Right lobe of liver (tissue), 6 donors: ENCODE measurements around the gene RBX1. TPM values are rescaled to one million over a fixed set of nuclear protein-coding genes. Genes with fewer than 3 reads are reported as not detected.

Experiments
- ATAC-seq, 4 donors: fragments of 200-7000 bp; cut with Tn5 transposase; one replicate each; pipeline ENCODE4 v1.9.1; 2020; ENCODE audit warnings: mild to moderate bottlenecking in 4 of 4, moderate library complexity in 4 of 4
- DNase-seq, 3 donors: peaks; one replicate each; pipeline ENCODE4 v3.0.0-alpha.2; 2020
- H3K27ac ChIP-seq, 3 donors: fragments of 200-600 bp; one replicate each; pipeline ENCODE4 v1.8.0; 2022
- H3K27me3 ChIP-seq, 2 donors: fragments of 200-600 bp; one replicate each; pipeline ENCODE4 v1.8.0; 2022
- H3K36me3 ChIP-seq, 4 donors: fragments of 200-600 bp; sonication (generic) in 1 of 4; one replicate each; pipeline versions ENCODE4 v1.5.1 to v1.8.0; 2017 to 2022; ENCODE audit warnings: control low read depth in 1 of 4
- H3K4me1 ChIP-seq, 4 donors: fragments of 200-600 bp; sonication (generic) in 1 of 4; one replicate each; pipeline versions ENCODE4 v1.5.1 to v1.8.0; 2017 to 2022; ENCODE audit warnings: control low read depth in 1 of 4
- H3K4me3 ChIP-seq, 3 donors: fragments of 200-600 bp; one replicate each; pipeline ENCODE4 v1.8.0; 2022
- H3K9me3 ChIP-seq, 4 donors: fragments of 200-600 bp; sonication (generic) in 1 of 4; one replicate each; pipeline versions ENCODE4 v1.5.1 to v1.8.0; 2017 to 2022; ENCODE audit warnings: control low read depth in 1 of 4
- POLR2A ChIP-seq: fragments of 450-650 bp; IDR thresholded peaks from one replicate; pipeline ENCODE4 v1.6.1; 2017; ENCODE audit warnings: antibody characterized with exemption, mild to moderate bottlenecking
- WGBS: methylation state at CpG from one replicate; pipeline ENCODE4 v1.1.6; 2018; ENCODE audit warnings: low coverage, low lambda C conversion rate; ENCODE audit not compliant: insufficient coverage; ENCODE audit errors: missing lambda C conversion rate; 5-methylcytosine and 5-hydroxymethylcytosine counted together
- intact Hi-C, 2 donors: fragments of 100-400 bp; cut with DNase I; formaldehyde crosslinking; loops; one replicate each; pipeline versions ENCODE4 v1.11.2 to v1.14.1; 2022
- total RNA-seq, 6 experiments: library from RNA; depleted of rRNA in 2 of 6; stranded (reverse); fragments of >200 nt in 2 of 6; fragmentation: NEBNext Ultra II Directional in 3 of 6; extraction: Animal tissue kit (Norgen Biotek cat#: 25700) in 3 of 6; gene quantifications; one replicate each; pipeline versions ENCODE4 v1.1.0 to v1.2.4, GENCODE V29; 2016 to 2023
- TF ChIP-seq, protein P1 (sequence below), 4 donors: fragments of 200-600 bp in 3 of 4; fragments of 450-650 bp in 1 of 4; IDR thresholded peaks; one replicate each; pipeline versions ENCODE4 v1.5.1 to v1.8.0; 2016 to 2022; ENCODE audit warnings: antibody characterized with exemption in 4 of 4, mild to moderate bottlenecking in 2 of 4
- donor health status: DM: no; HTN: yes; CAD: no.
- donor health status: DM: no; HTN: no; CAD: no.
- donor health status: DM: no; HTN: no; CAD: no.
- donor health status: DM: no; HTN: yes; CAD: no.
- donor health status: DM: no; HTN: yes; CAD: no.

RBX1 gene
- total RNA-seq, 6 experiments from 2014 or later: 14.2 to 24.3 (median 17.4) TPM

GRCh38 chr22:40973144-40973543, 22.0 kb downstream of the RBX1 start:
- DNase-seq: no peak
- 92% methylated on average over 8 of the region's 13 CpGs for WGBS
- peaks cover 0 to 37% (median 7%) of the 10 kb centered on the region in 4 donors for H3K36me3 ChIP-seq

GRCh38 chr22:40975366-40975765, 24.2 kb downstream of the RBX1 start:
- Histone ChIP-seq H3K9me3 (no peaks in the 10 kb centered on the region), H3K36me3 (peaks cover 0 to 19% (median 7%) of the 10 kb centered on the region in 4 donors), H3K4me3 (no peak overlapping the region), H3K27ac (no peak overlapping the region), H3K4me1 (no peaks in the 10 kb centered on the region), H3K27me3 (no peaks in the 10 kb centered on the region)
- intact Hi-C loops: no loop called here
- TF ChIP-seq POLR2A: no peak
- TF ChIP-seq, protein P1, sequence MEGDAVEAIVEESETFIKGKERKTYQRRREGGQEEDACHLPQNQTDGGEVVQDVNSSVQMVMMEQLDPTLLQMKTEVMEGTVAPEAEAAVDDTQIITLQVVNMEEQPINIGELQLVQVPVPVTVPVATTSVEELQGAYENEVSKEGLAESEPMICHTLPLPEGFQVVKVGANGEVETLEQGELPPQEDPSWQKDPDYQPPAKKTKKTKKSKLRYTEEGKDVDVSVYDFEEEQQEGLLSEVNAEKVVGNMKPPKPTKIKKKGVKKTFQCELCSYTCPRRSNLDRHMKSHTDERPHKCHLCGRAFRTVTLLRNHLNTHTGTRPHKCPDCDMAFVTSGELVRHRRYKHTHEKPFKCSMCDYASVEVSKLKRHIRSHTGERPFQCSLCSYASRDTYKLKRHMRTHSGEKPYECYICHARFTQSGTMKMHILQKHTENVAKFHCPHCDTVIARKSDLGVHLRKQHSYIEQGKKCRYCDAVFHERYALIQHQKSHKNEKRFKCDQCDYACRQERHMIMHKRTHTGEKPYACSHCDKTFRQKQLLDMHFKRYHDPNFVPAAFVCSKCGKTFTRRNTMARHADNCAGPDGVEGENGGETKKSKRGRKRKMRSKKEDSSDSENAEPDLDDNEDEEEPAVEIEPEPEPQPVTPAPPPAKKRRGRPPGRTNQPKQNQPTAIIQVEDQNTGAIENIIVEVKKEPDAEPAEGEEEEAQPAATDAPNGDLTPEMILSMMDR (IDR thresholded peaks at IDR 0.05): no peak
- 57% methylated on average over 1 of the region's 1 CpG for WGBS
- no peak for DNase-seq
- ATAC-seq: no peak

More at GRCh38 chr22:40973144-40973543, 22.0 kb downstream of the RBX1 start:
- no peaks in the 10 kb centered on the region for H3K4me1 ChIP-seq
- TF ChIP-seq POLR2A: no peak
- TF ChIP-seq, protein P1 (IDR thresholded peaks at IDR 0.05): no peak
- H3K9me3 ChIP-seq: no peaks in the 10 kb centered on the region
- no peak overlapping the region for H3K4me3 ChIP-seq
- intact Hi-C loops: no loop called here
- H3K27me3 ChIP-seq: no peaks in the 10 kb centered on the region
- no peak overlapping the region for H3K27ac ChIP-seq
- ATAC-seq: no peak

- Histone ChIP-seq H3K36me3 (peaks cover 0 to 8% (median 3%) of the 10 kb centered on the region in 4 donors), H3K4me1 (no peaks in the 10 kb centered on the region), H3K9me3 (no peaks in the 10 kb centered on the region), H3K4me3 (no peak overlapping the region), H3K27ac (no peak overlapping the region), H3K27me3 (no peaks in the 10 kb centered on the region)
- intact Hi-C loops: no loop called here
- TF ChIP-seq, protein P1 (IDR thresholded peaks at IDR 0.05): no peak
- TF ChIP-seq POLR2A: no peak
- WGBS: 85% methylated on average over 10 of the region's 18 CpGs
- ATAC-seq (no peak), DNase-seq (no peak)
Measured at GRCh38 chr22:40976866-40977700, 25.9 kb downstream of the RBX1 start.

- intact Hi-C loops: no loop called here
- 91% methylated on average over 7 of the region's 7 CpGs for WGBS
Measured at GRCh38 chr22:40979198-40979597, 28.0 kb downstream of the RBX1 start.

More at GRCh38 chr22:40979198-40979597, 28.0 kb downstream of the RBX1 start:
- Histone ChIP-seq H3K36me3 (no peaks in the 10 kb centered on the region), H3K27ac (no peak overlapping the region), H3K27me3 (no peaks in the 10 kb centered on the region), H3K4me1 (no peaks in the 10 kb centered on the region), H3K4me3 (no peak overlapping the region), H3K9me3 (no peaks in the 10 kb centered on the region)
- DNase-seq (no peak), ATAC-seq (no peak)
- TF ChIP-seq, protein P1 (IDR thresholded peaks at IDR 0.05): no peak
- TF ChIP-seq POLR2A: no peak
